ENCODE measurements around the gene ARIH1. TPM values are rescaled to one million over a fixed set of nuclear protein-coding genes. Genes with fewer than 3 reads are reported as not detected.

The ARIH1 gene
- total RNA-seq, 4 donors from 2014 or later = 28.2 to 215 (median 53.7) TPM

GRCh38 chr15:72562386-72562785, 88.3 kb downstream of the ARIH1 start:
- Histone ChIP-seq H3K27me3 (no peaks in the 10 kb centered on the region), H3K36me3 (no peaks in the 10 kb centered on the region), H3K4me3 (no peak overlapping the region), H3K9me3 (no peaks in the 10 kb centered on the region), H3K4me1 (no peaks in the 10 kb centered on the region), H3K27ac (no peak overlapping the region)
- TF ChIP-seq POLR2A (IDR thresholded peaks at IDR 0.05) (no peak), CTCF (IDR thresholded peaks at IDR 0.05) (no peak)
- intact Hi-C loops (cut with DNase I; ENCODE audit: low total_unique reads) = no loop called here
- no peak for DNase-seq

- intact Hi-C loops (cut with DNase I; ENCODE audit: low total_unique reads) = no loop called here
- H3K27ac ChIP-seq = no peak overlapping the region
- H3K4me1 ChIP-seq = no peaks in the 10 kb centered on the region
- no peaks in the 10 kb centered on the region for H3K9me3 ChIP-seq
- no peaks in the 10 kb centered on the region for H3K36me3 ChIP-seq
- TF ChIP-seq CTCF (IDR thresholded peaks at IDR 0.05) (no peak), POLR2A (IDR thresholded peaks at IDR 0.05) (no peak)
- no peak for DNase-seq
- no peak overlapping the region for H3K4me3 ChIP-seq
- H3K27me3 ChIP-seq = no peaks in the 10 kb centered on the region
These were observed 88.7 kb downstream of the ARIH1 start for GRCh38 chr15:72562878-72563277.

- intact Hi-C loops (cut with DNase I; ENCODE audit: low total_unique reads) = no loop called here
- TF ChIP-seq CTCF (IDR thresholded peaks at IDR 0.05) (no peak), POLR2A (IDR thresholded peaks at IDR 0.05) (no peak)
- H3K27me3 ChIP-seq = no peaks in the 10 kb centered on the region
- no peaks in the 10 kb centered on the region for H3K9me3 ChIP-seq
- H3K4me3 ChIP-seq = no peak overlapping the region
- H3K36me3 ChIP-seq = no peaks in the 10 kb centered on the region
- no peak overlapping the region for H3K27ac ChIP-seq
- no peak for DNase-seq
- H3K4me1 ChIP-seq = no peaks in the 10 kb centered on the region
These were observed 90.0 kb downstream of the ARIH1 start for GRCh38 chr15:72564091-72564490.

GRCh38 chr15:72566973-72567372, 92.8 kb downstream of the ARIH1 start:
- TF ChIP-seq CTCF (IDR thresholded peaks at IDR 0.05) (no peak), POLR2A (IDR thresholded peaks at IDR 0.05) (no peak)
- Histone ChIP-seq H3K4me3 (no peak overlapping the region), H3K27me3 (no peaks in the 10 kb centered on the region), H3K9me3 (no peaks in the 10 kb centered on the region), H3K36me3 (no peaks in the 10 kb centered on the region), H3K27ac (no peak overlapping the region), H3K4me1 (no peaks in the 10 kb centered on the region)
- DNase-seq = no peak
- intact Hi-C loops (cut with DNase I; ENCODE audit: low total_unique reads) = no loop called here

GRCh38 chr15:72570059-72570458, 95.9 kb downstream of the ARIH1 start:
- no peak for DNase-seq
- H3K36me3 ChIP-seq = no peaks in the 10 kb centered on the region
- intact Hi-C loops (cut with DNase I; ENCODE audit: low total_unique reads) = no loop called here
- no peaks in the 10 kb centered on the region for H3K9me3 ChIP-seq
- no peak overlapping the region for H3K4me3 ChIP-seq
- H3K27ac ChIP-seq = no peak overlapping the region
- H3K27me3 ChIP-seq = no peaks in the 10 kb centered on the region
- no peak for TF ChIP-seq CTCF (IDR thresholded peaks at IDR 0.05)
- TF ChIP-seq POLR2A (IDR thresholded peaks at IDR 0.05) = no peak
- H3K4me1 ChIP-seq = no peaks in the 10 kb centered on the region

Measured in uterus (tissue), 4 donors.